GM23248 (cell line): ENCODE data around the gene KRTAP5-7. TPM values are rescaled to one million over a fixed set of nuclear protein-coding genes. Genes with fewer than 3 reads are reported as not detected.

Experiments used
- DNase-seq: peaks from one replicate; pipeline ENCODE4 v3.0.0-alpha.2; 2015
- H2AFZ ChIP-seq: fragments of 200-600 bp; sonication (generic); 2 replicates; pipeline ENCODE4 v1.6.1; 2016; ENCODE audit warnings: antibody characterized with exemption
- H3F3A ChIP-seq: fragments of 200-600 bp; sonication (generic); 2 replicates; pipeline ENCODE4 v1.6.1; 2016; ENCODE audit warnings: mild to moderate bottlenecking, antibody characterized with exemption, mixed run types; ENCODE audit not compliant: insufficient read depth
- H3K27ac ChIP-seq: fragments of 200-600 bp; sonication (generic); 2 replicates; pipeline ENCODE4 v1.5.1; 2016; ENCODE audit warnings: mild to moderate bottlenecking
- H3K27me3 ChIP-seq: fragments of 200-600 bp; sonication (generic); replicated peaks from 2 replicates; pipeline ENCODE4 v1.6.1; 2016; ENCODE audit warnings: mild to moderate bottlenecking; ENCODE audit not compliant: insufficient read depth
- H3K36me3 ChIP-seq: fragments of 200-600 bp; sonication (generic); 2 replicates; pipeline ENCODE4 v1.6.1; 2016; ENCODE audit warnings: low read depth, mild to moderate bottlenecking
- H3K4me1 ChIP-seq: fragments of 200-600 bp; sonication (generic); 2 replicates; pipeline ENCODE4 v1.6.1; 2016; ENCODE audit warnings: mild to moderate bottlenecking; ENCODE audit not compliant: insufficient read depth
- H3K4me2 ChIP-seq: fragments of 200-600 bp; sonication (generic); one replicate; pipeline ENCODE4 v1.6.1; 2016; ENCODE audit warnings: mild to moderate bottlenecking; ENCODE audit not compliant: unreplicated experiment
- H3K4me3 ChIP-seq: fragments of 200-600 bp; sonication (generic); 2 replicates; pipeline ENCODE4 v1.5.1; 2016; ENCODE audit warnings: mild to moderate bottlenecking
- H3K79me2 ChIP-seq: fragments of 200-600 bp; sonication (generic); 2 replicates; pipeline ENCODE4 v1.6.1; 2016; ENCODE audit warnings: mild to moderate bottlenecking; ENCODE audit not compliant: insufficient read depth
- H3K9ac ChIP-seq: fragments of 200-600 bp; sonication (generic); 2 replicates; pipeline ENCODE4 v1.6.1; 2016; ENCODE audit warnings: mild to moderate bottlenecking
- H3K9me2 ChIP-seq: fragments of 200-600 bp; sonication (generic); 2 replicates; pipeline ENCODE4 v1.6.1; 2016; ENCODE audit warnings: mixed run types, mild to moderate bottlenecking, moderate library complexity; ENCODE audit not compliant: insufficient read depth
- H3K9me3 ChIP-seq: fragments of 200-600 bp; sonication (generic); one replicate; pipeline ENCODE4 v1.6.1; 2017; ENCODE audit warnings: low read depth
- H4K20me1 ChIP-seq: fragments of 200-600 bp; sonication (generic); 2 replicates; pipeline ENCODE4 v1.6.0; 2016; ENCODE audit not compliant: insufficient read depth
- EZH2 ChIP-seq: fragments of 200-600 bp; sonication (generic); IDR thresholded peaks from 2 replicates; pipeline ENCODE4 v1.6.1; 2018; ENCODE audit warnings: antibody characterized with exemption, mild to moderate bottlenecking; ENCODE audit not compliant: insufficient read depth, poor library complexity, severe bottlenecking
- EZH2phosphoT487 ChIP-seq: fragments of 200-600 bp; sonication (generic); IDR thresholded peaks from 2 replicates; pipeline ENCODE4 v1.6.1; 2018; ENCODE audit warnings: antibody characterized with exemption, moderate library complexity, mild to moderate bottlenecking, low read depth; ENCODE audit not compliant: insufficient read depth
- WGBS, 2 experiments: methylation state at CpG; one replicate each; pipeline ENCODE4 v1.1.6; 2015 to 2017; ENCODE audit warnings: low lambda C conversion rate in 2 of 2, low coverage in 1 of 2; ENCODE audit errors: missing lambda C conversion rate in 2 of 2; 5-methylcytosine and 5-hydroxymethylcytosine counted together
- in situ Hi-C: fragments of 300-500 bp; cut with MboI; formaldehyde crosslinking; loops from 2 replicates; pipeline ENCODE4 v1.15.0; 2020
- polyA plus RNA-seq: library from polyadenylated mRNA; unstranded; fragments of >200 nt; fragmentation: Nextera tagmentation; extraction: Ambion mirVana; gene quantifications from 2 replicates; pipeline ENCODE4 v1.2.1, GENCODE V29; 2016
- small RNA-seq: library from RNA; depleted of rRNA; stranded (forward); fragments of <200 nt; gene quantifications from one replicate; pipeline ENCODE3, GENCODE V24; 2014; ENCODE audit warnings: low read depth, low replicate concordance
- total RNA-seq: library from RNA; depleted of rRNA; stranded (reverse); fragments of >200 nt; shearing (Covaris generic); gene quantifications from 2 replicates; pipeline ENCODE4 v1.2.3, GENCODE V29; 2014; rRNA removed

KRTAP5-7 gene
- total and polyA plus RNA-seq, 2 experiments from 2014 or later = not detected

GRCh38 chr11:71577469-71578004 is 50.5 kb downstream of the KRTAP5-7 start:
- Histone ChIP-seq H3K4me1 (no peaks in the 10 kb centered on the region), H3F3A (no peaks in the 10 kb centered on the region), H4K20me1 (no peaks in the 10 kb centered on the region), H3K9me2 (no peaks in the 10 kb centered on the region), H3K4me2 (no peak overlapping the region), H3K79me2 (no peaks in the 10 kb centered on the region), H3K27ac (no peak overlapping the region), H3K36me3 (no peaks in the 10 kb centered on the region), H3K4me3 (no peak overlapping the region), H3K9ac (no peak overlapping the region), H2AFZ (no peak overlapping the region), H3K9me3 (no peaks in the 10 kb centered on the region), H3K27me3 (peaks cover 33% of the 10 kb centered on the region; the same call in 1 of the 2 replicates)
- 80 to 92% methylated on average over 6 to 7 of the region's 7 CpGs for WGBS, 2 experiments
- TF ChIP-seq EZH2phosphoT487 (no peak), EZH2 (no peak)
- DNase-seq = no peak
- in situ Hi-C loops = no loop called here

Small RNA genes lying within 50 kb of the gene (small RNA-seq; reads per million reads assigned to genes)
- not detected for gene AP000867.1

Other genes with a start within 250 kb of the KRTAP5-7 start
- 13.6 and 14.7 TPM in 2 replicates for gene DHCR7, start 78.9 kb upstream of the KRTAP5-7 start, total RNA-seq
- gene DHCR7, start 78.9 kb upstream of the KRTAP5-7 start, polyA plus RNA-seq = 15.7 and 17.2 TPM in 2 replicates
- 50.4 and 64.4 TPM in 2 replicates for gene NADSYN1, start 74.1 kb upstream of the KRTAP5-7 start, total RNA-seq
- 38.4 and 42.0 TPM in 2 replicates for gene NADSYN1, start 74.1 kb upstream of the KRTAP5-7 start, polyA plus RNA-seq
- gene KRTAP5-8, start 10.8 kb downstream of the KRTAP5-7 start, total RNA-seq = not detected in 2 replicates
- gene KRTAP5-8, start 10.8 kb downstream of the KRTAP5-7 start, polyA plus RNA-seq = not detected in 2 replicates
- gene KRTAP5-9, start 21.2 kb downstream of the KRTAP5-7 start, total RNA-seq = not detected in 2 replicates
- not detected in 2 replicates for gene KRTAP5-9, start 21.2 kb downstream of the KRTAP5-7 start, polyA plus RNA-seq
- not detected in 2 replicates for gene KRTAP5-10, start 38.3 kb downstream of the KRTAP5-7 start, total RNA-seq
- gene KRTAP5-10, start 38.3 kb downstream of the KRTAP5-7 start, polyA plus RNA-seq = not detected in 2 replicates
- not detected in 2 replicates for gene KRTAP5-11, start 55.6 kb downstream of the KRTAP5-7 start, total RNA-seq
- not detected in 2 replicates for gene KRTAP5-11, start 55.6 kb downstream of the KRTAP5-7 start, polyA plus RNA-seq